ENCODE results near the gene PTPRK. TPM values are rescaled to one million over a fixed set of nuclear protein-coding genes. Genes with fewer than 3 reads are reported as not detected.

The PTPRK gene
- total RNA-seq, 2 donors from 2014 or later: 60.6 to 121 TPM

GRCh38 chr6:128024969-128025368, 495.4 kb downstream of the PTPRK start:
- WGBS, 2 donors: 91 to 94% methylated on average over 1 of the region's 1 CpG

GRCh38 chr6:128024046-128024445, 496.4 kb downstream of the PTPRK start:
- TF ChIP-seq POLR2A (IDR thresholded peaks at IDR 0.05): no peak
- TF ChIP-seq, protein P1, sequence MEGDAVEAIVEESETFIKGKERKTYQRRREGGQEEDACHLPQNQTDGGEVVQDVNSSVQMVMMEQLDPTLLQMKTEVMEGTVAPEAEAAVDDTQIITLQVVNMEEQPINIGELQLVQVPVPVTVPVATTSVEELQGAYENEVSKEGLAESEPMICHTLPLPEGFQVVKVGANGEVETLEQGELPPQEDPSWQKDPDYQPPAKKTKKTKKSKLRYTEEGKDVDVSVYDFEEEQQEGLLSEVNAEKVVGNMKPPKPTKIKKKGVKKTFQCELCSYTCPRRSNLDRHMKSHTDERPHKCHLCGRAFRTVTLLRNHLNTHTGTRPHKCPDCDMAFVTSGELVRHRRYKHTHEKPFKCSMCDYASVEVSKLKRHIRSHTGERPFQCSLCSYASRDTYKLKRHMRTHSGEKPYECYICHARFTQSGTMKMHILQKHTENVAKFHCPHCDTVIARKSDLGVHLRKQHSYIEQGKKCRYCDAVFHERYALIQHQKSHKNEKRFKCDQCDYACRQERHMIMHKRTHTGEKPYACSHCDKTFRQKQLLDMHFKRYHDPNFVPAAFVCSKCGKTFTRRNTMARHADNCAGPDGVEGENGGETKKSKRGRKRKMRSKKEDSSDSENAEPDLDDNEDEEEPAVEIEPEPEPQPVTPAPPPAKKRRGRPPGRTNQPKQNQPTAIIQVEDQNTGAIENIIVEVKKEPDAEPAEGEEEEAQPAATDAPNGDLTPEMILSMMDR (IDR thresholded peaks at IDR 0.05): no peak
- H3K36me3 ChIP-seq (replicated peaks in 1 of 2; ENCODE audit: insufficient read depth in 1 of 2, low read depth in 2 of 2): no peaks in the 10 kb centered on the region

More at GRCh38 chr6:128024969-128025368, 495.4 kb downstream of the PTPRK start:
- no peaks in the 10 kb centered on the region for H3K9me3 ChIP-seq
- H3K27ac ChIP-seq: no peak overlapping the region
- no peak for ATAC-seq
- intact Hi-C loops (cut with DNase I): no loop called here
- no peak for DNase-seq
- H3K4me3 ChIP-seq: no peak overlapping the region
- TF ChIP-seq POLR2A (IDR thresholded peaks at IDR 0.05): no peak
- TF ChIP-seq, protein P1 (IDR thresholded peaks at IDR 0.05): no peak
- no peaks in the 10 kb centered on the region for H3K4me1 ChIP-seq
- H3K36me3 ChIP-seq (replicated peaks in 1 of 2; ENCODE audit: insufficient read depth in 1 of 2, low read depth in 2 of 2): no peaks in the 10 kb centered on the region
- no peaks in the 10 kb centered on the region for H3K27me3 ChIP-seq

DNA sequence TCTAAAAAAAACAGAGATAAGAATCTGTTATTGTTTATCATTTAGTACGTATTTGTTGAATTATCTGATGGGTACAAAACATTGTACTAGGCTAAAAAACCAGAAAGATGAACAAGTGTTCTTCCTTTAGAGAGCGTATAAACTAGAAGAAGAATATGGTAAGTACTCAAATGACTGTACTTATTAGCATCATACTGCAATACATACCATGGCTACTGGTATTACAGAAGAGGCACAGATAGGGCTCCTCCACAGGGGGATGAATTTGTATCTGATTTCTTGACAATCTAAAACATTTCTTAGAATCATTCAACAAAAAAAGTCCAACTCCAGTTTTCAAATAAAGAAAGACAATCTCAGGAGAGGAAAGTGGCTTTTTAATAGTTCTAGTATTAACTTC, 501.6 kb downstream of the PTPRK start:
- intact Hi-C loops (cut with DNase I): no loop called here
- H3K9me3 ChIP-seq: no peaks in the 10 kb centered on the region
- no peak for TF ChIP-seq POLR2A (IDR thresholded peaks at IDR 0.05)
- TF ChIP-seq, protein P1 (IDR thresholded peaks at IDR 0.05): no peak
- 85 to 93% methylated on average over 2 of the region's 2 CpGs for WGBS, 2 donors
- no peak for DNase-seq
- no peak overlapping the region for H3K4me3 ChIP-seq
- ATAC-seq: no peak
- H3K4me1 ChIP-seq: no peaks in the 10 kb centered on the region
- no peak overlapping the region for H3K27ac ChIP-seq
- H3K27me3 ChIP-seq: no peaks in the 10 kb centered on the region
- H3K36me3 ChIP-seq (replicated peaks in 1 of 2; ENCODE audit: insufficient read depth in 1 of 2, low read depth in 2 of 2): no peaks in the 10 kb centered on the region

More at GRCh38 chr6:128024046-128024445, 496.4 kb downstream of the PTPRK start:
- no peak overlapping the region for H3K27ac ChIP-seq
- H3K27me3 ChIP-seq: no peaks in the 10 kb centered on the region
- 97% methylated on average over 1 of the region's 1 CpG for WGBS, 2 donors
- no peak for ATAC-seq
- intact Hi-C loops (cut with DNase I): no loop called here
- H3K4me1 ChIP-seq: no peaks in the 10 kb centered on the region
- DNase-seq: no peak
- H3K4me3 ChIP-seq: no peak overlapping the region
- no peaks in the 10 kb centered on the region for H3K9me3 ChIP-seq

DNA sequence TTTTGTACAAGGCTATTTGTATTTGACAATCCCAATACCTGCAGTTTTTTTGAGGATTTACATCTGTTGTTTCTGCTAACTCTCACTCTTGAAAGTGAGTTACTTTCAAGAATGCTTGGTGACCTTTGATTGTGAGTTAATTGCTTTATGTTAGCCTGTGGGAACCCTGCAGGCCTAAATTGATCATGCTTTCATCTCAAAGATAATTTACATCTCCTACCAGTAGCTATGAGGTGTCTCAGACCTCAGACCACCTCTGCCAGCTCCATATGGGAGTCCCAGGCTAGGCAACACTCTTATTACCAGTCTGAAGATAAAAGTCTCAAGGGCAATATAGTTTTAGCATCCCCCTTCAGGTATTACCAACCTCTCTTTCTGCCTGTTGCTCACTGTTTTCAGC, 503.1 kb downstream of the PTPRK start:
- Histone ChIP-seq H3K9me3 (no peaks in the 10 kb centered on the region), H3K4me1 (no peaks in the 10 kb centered on the region), H3K36me3 (replicated peaks in 1 of 2; ENCODE audit: insufficient read depth in 1 of 2, low read depth in 2 of 2) (no peaks in the 10 kb centered on the region), H3K27ac (no peak overlapping the region), H3K4me3 (no peak overlapping the region), H3K27me3 (no peaks in the 10 kb centered on the region)
- ATAC-seq (no peak), DNase-seq (no peak)
- no peak for TF ChIP-seq POLR2A (IDR thresholded peaks at IDR 0.05)
- TF ChIP-seq, protein P1 (IDR thresholded peaks at IDR 0.05): no peak
- intact Hi-C loops (cut with DNase I): no loop called here

DNA sequence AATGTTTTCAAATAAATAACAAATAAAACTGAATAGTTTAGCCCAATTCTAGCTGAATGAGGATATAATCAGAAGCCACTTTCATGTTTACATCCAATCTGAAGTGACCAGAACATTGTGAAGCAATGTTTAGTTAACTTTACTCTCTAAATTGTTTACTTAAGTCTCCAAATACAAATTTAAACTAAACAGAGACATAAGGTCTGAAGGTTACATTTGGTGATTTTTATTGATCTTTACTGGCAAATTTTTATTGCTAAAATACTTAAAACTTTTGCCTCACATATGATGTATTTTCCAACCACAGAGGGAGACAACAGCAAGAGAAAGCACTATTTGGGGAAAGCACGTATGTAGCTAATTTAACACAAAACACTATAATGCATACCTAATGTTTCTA, 512.7 kb downstream of the PTPRK start:
- 95 to 100% methylated on average over 1 of the region's 1 CpG for WGBS, 2 donors
- no peaks in the 10 kb centered on the region for H3K9me3 ChIP-seq
- H3K27me3 ChIP-seq: no peaks in the 10 kb centered on the region
- no peaks in the 10 kb centered on the region for H3K4me1 ChIP-seq
- no peak overlapping the region for H3K4me3 ChIP-seq
- DNase-seq (no peak), ATAC-seq (no peak)
- intact Hi-C loops (cut with DNase I): no loop called here
- TF ChIP-seq, protein P1 (IDR thresholded peaks at IDR 0.05): no peak
- TF ChIP-seq POLR2A (IDR thresholded peaks at IDR 0.05): no peak
- H3K36me3 ChIP-seq (replicated peaks in 1 of 2; ENCODE audit: insufficient read depth in 1 of 2, low read depth in 2 of 2): no peaks in the 10 kb centered on the region
- H3K27ac ChIP-seq: no peak overlapping the region
